HG03045 (cell line): Measurements from ENCODE around the gene RPL7A.
A peak's percentile ranks its signal among the peaks of the same experiment; 100 is the strongest.

ENCODE experiments used
- ATAC-seq: cut with Tn5 transposase; IDR thresholded peaks from one replicate; pipeline ENCODE4 v1.9.1; 2021; ENCODE audit warnings: mild to moderate bottlenecking, moderate library complexity; ENCODE audit not compliant: unreplicated experiment

The RPL7A gene

GRCh38 chr9:133347515-133347984 is 468 bp upstream of the RPL7A start:
- peak; percentile 20 for ATAC-seq

DNA sequence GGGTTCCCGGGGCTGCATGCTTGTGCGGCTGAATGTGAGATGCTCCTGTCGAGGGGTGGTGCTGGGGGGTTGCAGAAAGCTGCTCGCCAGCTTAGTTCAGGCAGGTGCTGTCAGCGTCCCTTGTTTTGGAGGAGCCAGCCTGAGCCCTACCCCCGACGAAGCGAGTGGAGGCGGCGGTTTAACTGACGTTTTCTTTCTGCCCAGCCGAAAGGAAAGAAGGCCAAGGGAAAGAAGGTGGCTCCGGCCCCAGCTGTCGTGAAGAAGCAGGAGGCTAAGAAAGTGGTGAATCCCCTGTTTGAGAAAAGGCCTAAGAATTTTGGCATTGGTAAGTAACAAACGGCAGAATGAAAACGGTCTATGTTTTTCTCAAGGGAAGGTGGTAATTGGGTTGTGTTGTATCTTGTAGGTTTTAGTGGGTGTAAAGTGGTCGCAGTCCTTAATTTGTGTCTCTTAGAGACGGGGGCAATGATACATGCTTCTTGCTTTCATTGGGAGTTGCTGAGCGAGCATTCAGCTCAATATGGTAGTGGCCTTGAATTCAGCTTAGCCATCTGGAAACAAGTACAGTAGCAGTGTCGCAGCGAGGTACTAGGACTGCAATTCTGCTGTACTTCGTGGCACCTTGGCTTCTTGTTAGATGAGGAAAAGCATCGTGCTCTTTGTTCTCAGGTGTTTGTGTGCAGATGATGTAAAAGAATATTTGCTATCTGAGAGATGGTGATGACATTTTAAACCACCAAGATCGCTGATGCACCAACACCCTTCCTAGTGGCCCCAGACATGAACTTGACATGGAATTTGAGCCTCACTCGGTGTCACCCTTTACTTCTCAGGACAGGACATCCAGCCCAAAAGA is 928 bp downstream of the RPL7A start:
- ATAC-seq = no peak

DNA sequence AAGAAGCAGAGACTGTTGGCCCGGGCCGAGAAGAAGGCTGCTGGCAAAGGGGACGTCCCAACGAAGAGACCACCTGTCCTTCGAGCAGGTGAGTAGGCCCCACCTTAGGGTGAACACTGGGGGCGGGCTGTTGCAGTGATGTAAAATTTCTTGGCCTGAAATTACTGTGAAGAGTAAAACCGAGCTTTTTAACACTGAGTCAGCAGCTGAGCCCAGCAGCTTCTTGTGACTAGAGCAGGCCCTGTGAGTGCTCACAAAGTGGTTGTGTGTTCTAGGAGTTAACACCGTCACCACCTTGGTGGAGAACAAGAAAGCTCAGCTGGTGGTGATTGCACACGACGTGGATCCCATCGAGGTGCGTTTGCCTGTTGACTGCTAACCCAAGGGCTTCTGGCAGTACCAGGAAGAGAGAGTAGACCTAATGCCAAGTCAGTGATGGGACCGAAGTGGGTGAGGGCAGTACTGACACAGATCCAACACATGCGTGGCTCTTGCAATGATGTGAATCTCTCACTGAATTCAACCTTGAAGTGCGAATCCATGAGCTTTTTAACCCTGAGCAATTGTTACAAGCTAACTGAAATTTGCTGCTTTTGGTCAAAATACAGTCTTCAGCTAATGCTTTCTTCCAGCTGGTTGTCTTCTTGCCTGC is 2.1 kb downstream of the RPL7A start:
- ATAC-seq = no peak

- ATAC-seq = no peak
These were observed 3.5 kb downstream of the RPL7A start for GRCh38 chr9:133351526-133351907.

DNA sequence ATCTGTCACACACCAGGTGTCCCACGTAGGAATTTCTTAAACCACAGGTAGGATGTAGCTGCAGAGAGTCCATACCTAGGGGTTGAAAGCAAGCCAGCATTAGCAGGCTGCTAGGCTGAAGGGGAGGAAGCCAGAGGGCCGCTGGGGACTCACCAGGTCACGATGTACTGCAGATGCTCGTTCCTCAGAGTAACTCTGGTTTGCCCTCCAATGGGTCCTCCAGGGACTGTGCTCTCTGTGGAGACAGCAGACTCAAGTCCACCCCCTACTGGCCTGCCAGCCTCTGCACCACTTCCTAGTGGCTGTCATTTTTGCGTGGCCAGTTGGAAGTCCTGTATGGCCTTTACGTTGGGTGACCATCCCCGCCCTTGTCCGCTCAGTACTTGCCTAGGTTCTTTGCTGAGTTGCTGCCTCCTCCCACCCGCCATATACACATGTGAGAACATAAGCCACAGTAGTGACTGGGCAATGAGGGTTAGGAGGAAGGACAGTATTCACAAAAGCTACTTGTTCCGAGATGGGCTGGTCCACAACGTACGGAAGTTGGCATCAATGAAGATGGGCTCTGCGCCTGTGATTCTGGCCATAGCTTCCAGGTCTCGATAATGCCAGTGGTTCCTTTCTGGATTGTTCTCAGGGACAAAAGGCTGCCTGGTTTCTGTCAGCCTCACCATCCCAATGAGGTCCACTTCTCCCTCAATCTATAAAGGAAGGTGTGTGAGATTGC is 4.1 kb downstream of the RPL7A start:
- ATAC-seq = no peak

DNA sequence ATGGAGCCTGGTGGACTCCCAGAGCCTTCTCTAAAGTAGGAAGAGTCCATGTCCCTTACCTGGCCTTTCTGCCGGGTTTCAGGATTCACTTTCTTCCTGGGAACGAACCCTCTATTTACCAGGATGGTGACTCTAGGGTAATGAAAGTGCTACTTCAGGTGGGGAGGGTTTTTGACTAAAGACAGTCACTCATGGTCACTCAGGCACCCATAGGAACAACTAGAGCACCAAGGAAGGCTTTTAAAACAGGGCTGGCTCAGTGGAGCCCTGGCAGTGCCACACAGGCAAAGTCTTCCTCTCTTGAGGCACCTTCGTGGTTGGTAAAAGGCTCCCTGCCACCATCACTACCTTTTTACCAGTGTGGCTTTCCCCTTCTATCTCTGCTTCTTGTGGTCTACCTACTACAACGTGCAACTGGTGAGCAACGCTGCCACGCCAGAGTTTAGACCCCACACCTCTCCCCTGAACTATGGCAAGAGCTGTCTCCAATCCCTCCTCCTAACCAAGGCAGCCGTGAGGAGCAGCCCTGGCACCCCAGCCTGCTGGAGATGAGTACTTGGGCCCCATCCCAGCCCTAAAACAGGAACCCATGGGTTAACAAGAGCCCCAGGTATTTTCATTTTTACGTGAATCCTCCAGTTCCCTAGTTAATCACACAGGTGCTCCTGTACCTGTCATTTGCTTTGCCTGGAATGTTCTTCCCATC is 4.8 kb downstream of the RPL7A start:
- no peak for ATAC-seq

DNA sequence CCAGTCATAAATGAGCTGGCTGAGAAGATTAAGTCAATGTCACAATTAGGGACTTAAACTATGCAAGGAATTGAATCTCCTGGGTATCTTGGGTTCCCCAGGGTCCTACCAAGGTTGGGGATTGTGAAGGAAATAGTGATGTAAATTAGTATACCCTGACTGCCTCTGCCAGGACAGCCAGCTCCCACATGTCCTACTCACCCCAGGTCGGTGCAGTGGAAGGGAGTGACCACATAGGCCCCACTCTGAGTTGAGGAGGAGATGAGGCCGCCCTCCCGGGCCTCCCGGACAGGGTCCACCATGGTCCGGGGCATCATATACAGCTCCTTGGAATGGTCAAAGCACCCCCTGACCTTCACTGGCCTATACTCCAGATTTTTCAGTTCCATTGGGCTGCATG is 5.5 kb downstream of the RPL7A start:
- ATAC-seq = no peak

DNA sequence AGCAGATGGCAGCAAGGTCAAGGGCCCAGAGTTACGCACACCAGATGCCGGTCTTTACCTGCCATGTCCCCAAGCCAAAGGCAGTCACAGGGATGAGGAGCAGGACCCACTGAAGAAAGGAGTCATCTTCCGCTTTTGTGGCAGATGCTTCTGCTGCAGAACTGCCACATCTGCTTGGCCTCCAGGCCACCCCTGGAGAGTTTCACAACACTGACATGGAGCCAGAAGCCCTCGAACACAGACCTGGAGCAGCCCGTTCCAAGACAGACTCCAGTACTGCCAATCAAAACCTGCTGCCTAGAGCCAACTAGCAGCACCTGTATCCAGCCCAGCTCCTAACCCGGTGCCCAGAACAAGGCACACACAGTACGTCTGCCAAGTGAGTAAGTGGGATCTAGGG is 6.7 kb downstream of the RPL7A start:
- no peak for ATAC-seq

- ATAC-seq = peak; percentile 32
These were observed 7.9 kb downstream of the RPL7A start for GRCh38 chr9:133355881-133356357.

DNA sequence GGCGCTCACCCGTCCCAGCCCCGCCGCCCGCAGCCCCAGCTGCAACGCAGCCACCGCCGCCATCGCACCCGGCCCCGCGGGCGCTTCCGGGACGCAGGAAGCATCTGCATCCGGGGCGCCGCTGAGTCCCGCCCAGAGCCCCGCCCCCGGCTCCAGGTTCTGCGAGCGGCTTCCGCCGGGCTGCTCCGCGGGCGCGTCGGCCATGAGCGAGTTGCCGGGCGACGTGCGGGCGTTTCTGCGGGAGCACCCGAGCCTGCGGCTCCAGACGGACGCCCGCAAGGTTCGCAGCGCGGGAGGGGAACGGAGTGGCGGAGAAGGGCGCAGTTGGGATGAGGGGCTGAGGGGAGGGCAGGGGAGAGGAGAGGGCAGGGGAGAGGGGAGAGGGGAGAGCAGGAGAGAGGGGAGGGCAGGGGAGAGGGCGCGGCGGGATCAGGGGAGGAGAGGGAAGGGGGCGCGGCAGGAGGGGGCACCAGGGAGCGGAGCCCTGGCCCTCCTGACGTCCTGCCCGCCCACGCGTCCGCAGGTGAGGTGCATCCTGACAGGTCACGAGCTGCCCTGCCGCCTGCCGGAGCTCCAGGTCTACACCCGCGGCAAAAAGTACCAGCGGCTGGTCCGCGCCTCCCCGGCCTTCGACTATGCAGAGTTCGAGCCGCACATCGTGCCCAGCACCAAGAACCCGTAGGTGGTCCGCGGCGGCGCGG is 8.5 kb downstream of the RPL7A start, which contains the start of the genes SURF1 and SURF2:
Gene SURF1 (minus strand): TSS at position 97 of the 701 bp plus-strand sequence. CDS start 34 bp downstream, at position 63.
Gene SURF2 (plus strand): TSS at position 160 of the 701 bp plus-strand sequence. CDS start 43 bp downstream, at position 203.
- peak; percentile 57 for ATAC-seq

- no peak for ATAC-seq
These were observed 9.6 kb downstream of the RPL7A start for GRCh38 chr9:133357656-133358055.

- no peak for ATAC-seq
These were observed 11.6 kb downstream of the RPL7A start for GRCh38 chr9:133359399-133360175.

GRCh38 chr9:133360400-133361393 is 12.7 kb downstream of the RPL7A start:
- no peak for ATAC-seq

DNA sequence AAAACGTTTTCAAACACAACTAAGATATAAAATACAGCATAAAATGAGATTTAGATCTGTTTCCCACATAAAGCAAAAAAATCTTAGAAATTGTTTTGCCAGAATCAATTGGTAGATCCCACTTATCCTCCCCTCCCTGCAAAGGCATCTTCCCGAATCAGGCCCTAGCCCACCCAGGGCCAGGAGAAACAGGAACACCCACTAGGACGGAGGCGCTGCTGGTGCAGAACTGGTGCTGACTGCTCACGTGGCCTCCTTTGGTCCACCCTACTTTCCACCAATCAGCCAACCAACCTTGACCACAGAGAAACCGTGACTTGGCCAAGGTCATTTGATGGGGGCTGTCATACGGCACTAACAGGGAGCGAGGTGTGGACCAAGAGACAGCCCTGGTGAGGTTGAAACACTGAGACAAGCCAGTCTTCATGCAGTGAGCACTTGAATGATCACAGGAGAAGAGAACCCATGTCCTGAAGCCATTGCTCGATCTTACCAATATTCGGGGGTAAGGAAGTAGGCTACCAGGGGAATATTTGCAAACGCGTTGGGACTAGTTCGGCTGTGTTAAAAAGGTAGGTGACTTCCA is 13.6 kb downstream of the RPL7A start:
- ATAC-seq = no peak

- no peak for ATAC-seq
These were observed 14.5 kb downstream of the RPL7A start for GRCh38 chr9:133362359-133363044.

DNA sequence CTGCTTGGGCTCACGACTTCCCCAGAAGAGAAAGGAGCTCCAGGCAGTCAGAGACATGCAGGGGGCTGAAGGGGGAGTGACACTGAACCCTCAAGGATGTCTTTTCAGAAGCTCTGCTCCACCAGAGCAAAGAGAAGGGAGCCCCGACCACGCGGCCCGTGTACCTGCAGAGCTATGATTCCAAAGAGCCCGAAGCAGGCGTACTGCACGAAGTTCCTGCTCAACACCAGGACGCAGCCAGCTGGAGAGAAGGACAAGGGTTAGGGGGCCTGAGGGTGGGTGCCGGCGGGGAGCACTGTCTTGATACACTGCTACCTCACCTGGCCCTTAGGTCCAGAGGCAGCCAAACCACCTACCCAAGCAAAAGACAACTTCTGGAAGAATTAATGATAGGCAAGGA is 18.4 kb downstream of the RPL7A start:
- no peak for ATAC-seq

DNA sequence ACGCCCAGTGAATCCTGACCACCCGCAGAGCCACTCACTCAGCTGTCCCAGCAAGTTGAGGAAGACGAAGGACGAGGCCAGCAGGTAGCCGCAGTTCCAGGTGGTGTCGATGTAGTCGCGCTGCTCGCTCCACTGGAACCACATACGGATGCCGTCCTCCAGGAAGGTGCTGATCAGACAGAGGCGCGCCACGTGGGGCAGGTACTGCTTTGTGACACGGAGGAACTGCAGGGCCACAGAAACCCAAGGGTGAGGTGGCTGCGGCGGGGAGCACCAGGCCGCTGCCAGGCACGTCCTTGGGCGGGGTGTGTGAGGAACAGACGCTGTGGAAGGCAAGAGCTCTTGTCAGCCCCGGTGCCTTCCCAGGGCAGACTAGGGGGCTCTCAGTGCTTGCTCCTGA is 19.2 kb downstream of the RPL7A start:
- ATAC-seq = no peak
